GM18868 (cell line): Measurements from ENCODE around the gene CALN1.
"Not testable (repeated sequence)": the region's sequence is repeated elsewhere in the genome, so short reads cannot be mapped to it uniquely, and the experiment has no call there.

Experiments used
- ATAC-seq: cut with Tn5 transposase; IDR thresholded peaks from one replicate; pipeline ENCODE4 v1.9.1; 2021; ENCODE audit warnings: mild to moderate bottlenecking, moderate library complexity; ENCODE audit not compliant: unreplicated experiment

The CALN1 gene

DNA sequence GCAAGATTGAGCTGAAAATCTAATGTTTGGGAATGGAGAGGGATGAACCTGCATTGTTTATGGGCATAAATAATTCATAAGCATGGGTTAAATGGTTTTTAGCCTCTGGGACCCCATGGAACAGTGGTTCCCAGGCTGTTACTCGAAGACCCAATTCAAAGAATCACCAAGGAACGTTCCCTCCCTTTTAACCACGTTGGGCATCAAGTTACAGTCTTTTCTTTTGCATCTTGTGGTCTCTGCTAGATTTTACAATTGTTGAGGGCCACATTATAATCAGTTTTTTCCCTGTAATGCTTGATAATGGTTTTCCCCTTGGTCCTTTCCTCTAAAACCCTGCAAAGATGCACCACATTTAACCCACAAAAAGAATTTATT, 2.5 kb downstream of the CALN1 start:
- no peak for ATAC-seq

DNA sequence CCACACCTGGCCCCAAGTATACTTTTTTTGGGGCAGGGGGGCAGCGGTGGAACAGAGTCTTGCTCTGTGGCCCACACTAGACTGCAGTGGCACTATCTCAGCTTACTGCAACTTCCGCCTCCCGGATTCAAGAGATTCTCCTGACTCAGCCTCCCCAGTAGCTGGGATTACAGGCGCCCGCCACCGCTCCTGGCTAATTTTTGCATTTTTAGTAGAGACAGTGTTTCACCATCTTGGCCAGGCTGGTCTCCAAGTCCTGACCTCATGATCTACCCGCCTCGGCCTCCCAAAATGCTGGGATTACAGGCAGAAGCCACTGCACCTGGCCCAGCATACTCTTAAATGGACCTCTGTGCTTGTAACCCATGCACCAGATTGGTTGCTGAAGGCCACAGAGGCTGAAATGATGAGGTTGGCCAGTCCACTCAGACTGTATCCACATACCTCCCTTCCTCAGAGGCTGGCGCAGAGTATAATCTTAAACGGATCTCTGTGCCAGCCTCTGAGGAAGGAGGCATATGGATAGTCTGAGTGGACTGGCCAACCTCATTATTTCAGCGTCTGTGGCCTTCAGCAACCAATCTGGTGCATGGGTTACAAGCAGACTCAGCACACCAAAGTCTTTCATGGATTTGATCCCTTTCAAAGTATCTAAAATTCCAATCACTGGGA, 3.0 kb downstream of the CALN1 start:
- no peak for ATAC-seq

DNA sequence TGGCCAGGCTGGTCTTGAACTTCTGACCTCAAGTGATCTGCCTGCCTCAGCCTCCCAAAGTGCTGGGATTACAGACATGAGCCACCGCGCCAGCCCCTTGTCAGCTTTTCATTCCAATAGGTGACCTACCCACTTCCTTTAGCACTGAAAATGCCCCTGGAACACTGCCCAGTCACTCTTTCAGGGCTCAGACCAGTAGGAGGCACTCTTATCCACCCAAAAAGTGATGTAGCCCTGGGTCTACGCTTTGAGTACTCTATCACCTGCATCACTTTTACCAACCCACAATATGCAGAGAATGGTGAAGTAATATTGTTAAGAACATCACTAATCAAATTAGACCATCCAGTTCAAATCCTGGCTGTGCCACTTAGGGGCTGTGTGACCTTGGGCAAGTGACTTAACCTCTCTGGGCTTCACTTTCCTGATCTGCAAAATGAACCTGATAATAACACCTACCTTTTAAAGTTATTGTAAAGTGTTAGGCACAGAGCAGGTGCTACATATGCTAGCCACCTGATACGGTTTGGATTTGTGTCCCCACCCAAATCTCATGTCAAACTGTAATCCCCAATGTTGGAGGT, 5.2 kb downstream of the CALN1 start:
- no peak for ATAC-seq

DNA sequence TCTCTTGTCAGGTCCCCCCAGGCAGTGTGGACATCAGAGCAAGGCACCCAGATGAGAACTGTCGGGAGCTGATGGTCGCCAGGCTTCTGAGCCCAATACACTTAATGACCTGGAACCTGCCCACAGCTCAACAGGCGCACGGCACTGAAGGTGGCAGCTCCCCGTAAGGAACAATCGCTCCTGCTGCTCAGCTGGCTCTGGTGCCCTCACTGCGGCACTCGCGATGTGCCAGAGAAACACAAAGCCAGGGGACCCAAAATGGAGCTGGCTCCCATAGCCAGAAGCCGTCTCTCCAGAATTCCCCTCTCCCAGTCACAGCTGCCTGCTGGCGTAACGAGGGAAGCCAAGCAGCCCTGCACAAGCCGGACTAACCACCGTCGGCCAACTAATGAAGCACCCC, 6.3 kb downstream of the CALN1 start:
- ATAC-seq = no peak

DNA sequence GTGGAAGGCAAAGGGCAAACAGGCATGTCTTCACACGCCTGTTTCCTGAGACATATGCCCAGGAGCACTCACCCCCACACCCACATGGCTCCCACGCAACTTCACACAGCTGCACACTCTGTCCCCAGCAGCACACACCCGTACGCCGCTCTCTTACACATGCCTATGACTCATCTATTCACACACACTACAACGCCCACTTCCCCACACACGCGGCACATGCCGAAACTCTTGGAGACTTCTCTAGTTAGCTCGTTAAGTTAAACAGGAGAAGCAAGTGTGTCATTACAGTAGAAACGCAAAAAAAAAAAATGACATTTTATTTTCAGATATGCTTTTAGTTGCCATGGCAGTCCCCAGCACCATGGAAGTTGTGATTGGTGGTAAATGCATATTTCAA, 6.7 kb downstream of the CALN1 start:
- peak; percentile 65 for ATAC-seq

DNA sequence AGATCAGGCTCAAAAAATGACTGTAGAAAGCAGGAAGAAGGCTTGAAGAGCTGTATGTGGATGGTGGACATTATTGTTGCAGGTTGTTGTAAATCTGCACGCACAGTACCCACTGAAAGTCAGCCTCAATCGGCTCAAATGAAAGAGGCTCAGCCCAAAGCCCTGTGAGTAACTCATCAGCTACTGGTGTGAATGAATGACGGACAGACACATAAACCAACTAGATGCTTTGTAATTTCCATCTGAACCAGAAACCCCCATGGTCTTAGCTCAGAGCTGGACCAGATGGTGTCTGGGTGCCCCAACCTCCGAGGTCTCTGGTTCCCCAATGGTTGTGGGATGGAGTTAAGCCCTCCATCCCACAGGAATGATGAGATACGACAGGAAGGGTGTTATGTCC, 7.4 kb downstream of the CALN1 start:
- no peak for ATAC-seq

DNA sequence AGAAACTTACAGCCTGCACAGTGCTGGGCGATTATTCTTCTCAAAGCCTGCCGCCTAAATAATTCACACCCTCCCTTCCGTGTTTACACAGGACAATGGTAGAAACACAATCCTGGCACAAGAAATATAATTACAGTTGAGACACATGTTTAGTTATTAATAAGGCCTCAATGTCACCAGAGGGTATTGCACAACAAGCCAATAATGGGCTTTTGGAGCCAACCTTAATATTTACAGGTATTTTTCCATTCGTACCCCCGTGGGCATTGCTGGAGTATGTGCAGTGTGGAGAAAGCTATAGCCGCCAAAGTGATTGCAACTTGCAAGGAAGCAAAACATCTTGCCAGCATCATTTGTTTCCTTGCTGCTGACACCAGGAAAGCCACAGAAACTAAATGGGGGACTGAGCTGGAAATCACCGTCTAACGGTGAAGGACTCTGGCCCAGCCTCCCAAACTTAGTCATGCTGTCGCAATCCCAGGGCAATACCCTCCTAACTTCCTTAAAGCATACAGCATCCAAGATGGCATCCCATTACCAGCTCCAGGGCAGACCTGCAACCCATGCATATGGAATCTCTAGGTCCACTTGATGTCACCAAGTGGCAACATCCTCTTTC, 8.6 kb downstream of the CALN1 start:
- ATAC-seq = peak; percentile 52

DNA sequence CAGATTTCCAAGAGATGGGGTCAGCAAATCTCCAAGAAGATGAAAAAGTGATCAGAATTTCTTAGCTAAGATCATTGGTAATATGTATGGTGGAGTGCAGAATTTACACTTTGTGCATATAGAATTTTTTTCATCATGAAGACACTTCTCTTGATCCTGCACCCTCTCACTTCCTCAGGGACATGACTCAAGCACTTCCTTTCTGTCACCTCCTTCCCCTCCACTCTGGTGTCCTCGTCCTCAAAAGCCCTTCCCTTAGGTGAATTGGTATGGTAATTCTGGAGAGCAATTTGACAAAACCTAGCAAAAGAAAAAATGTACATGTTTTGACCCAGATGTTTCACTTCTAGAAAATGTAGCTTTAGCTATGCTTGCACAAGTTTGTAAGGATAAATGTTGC, 18.1 kb downstream of the CALN1 start:
- no peak for ATAC-seq

DNA sequence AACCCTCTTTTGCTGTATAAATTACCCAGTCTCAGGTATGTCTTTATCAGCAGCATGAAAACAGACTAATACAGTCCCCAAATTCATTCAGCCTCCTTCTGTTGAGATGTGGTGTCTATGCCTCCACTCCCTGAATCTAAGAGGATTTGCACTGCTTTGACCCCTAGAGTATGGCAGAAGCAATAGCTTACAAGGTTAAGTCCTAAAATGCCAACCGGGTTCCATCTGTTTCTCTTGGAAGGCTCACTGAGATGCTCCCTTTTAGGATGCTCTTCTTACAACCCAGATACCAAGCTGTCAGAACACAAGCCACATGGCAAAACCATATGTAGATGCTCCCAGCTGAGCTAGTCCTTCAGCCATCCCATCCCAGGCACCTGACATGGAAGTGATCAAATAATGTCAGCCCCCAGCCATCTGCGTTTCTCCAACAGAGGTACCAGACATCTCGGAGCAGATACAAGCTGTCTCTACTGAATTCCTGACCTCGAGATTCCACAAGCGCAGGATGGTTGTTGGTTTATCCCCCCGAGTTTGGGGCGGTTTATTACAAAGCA, 20.2 kb downstream of the CALN1 start:
- ATAC-seq = no peak

DNA sequence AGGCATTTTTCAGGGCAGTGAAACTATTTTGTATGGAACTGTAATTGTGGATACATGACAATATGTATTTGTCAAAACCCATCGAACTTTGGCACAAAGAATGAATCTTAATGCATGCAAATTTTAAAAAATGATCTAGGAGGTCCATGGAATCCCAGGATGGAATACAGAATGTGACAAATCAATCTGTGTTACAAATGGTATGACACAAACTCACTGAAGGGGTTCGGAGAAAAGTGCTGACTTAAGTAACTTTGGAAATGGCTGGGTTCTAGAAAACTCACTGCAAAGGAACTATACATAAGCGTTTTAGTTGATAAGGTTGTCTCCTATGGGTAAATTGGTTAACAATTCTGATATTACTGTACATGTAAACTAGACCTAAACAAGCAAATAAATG, 26.0 kb downstream of the CALN1 start:
- ATAC-seq = no peak

DNA sequence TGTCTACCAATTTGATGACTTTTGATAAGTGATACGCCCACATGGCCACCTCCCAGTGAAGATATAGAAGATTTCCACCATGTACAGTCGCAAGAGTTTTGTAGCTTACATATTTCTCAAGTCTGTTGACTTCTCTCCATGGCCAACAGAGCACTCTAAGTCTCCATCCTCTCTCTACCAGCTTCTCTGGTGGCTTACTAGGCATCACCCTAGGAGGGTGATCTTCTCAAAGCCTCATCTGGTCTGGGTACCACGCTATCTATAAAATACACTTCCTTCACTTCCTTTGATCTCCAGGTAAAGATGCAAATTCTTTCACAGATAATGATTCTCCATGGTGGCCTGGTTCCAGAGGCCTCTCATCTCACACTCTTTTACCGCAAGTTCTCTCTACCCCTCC, 49.9 kb downstream of the CALN1 start:
- ATAC-seq = no peak

DNA sequence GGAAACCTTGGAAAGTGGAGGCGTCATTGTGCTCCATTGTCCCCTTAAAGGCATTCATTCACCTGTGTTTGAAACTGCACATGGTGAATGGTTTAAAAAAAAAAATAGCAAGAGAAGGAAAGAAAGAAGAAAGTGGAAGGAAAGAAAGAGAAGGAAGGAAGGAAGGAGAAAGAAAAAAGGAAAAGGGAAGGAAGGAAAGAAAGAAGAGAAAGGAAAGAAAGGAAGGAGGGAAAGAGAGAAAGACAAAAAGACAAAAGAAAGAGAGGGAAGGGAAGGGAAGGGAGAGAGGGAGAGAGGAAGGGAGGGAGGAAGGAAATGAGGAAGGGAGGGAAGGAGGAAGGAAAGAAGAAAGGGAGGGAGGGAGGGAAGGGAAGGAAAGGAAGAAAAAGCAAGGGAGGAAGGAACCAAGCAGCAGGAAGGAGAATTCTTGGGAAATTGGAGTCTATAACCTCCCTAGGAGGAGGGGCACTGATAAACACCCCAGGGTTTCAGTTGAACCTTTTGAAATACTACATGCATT, 66.9 kb downstream of the CALN1 start:
- no peak for ATAC-seq

DNA sequence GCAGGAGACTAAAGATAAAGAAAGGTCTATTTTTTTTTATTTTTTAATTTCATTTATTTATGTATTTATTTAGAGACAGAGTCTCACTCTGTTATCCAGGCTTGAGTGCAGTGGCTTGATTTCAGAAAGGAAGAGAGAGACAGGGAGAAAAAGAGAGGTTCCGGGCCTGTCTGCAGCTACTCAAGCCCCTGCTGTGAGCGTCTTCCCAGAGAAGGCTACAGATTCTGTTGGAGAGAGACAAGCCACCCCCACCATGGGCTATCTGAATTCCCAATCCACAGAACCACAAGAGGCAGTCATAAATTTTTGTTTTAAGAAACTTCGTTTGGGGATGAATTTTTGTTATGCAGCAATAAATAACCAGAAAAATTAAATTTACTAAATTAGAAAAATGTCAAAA, 68.1 kb downstream of the CALN1 start:
- ATAC-seq = no peak

DNA sequence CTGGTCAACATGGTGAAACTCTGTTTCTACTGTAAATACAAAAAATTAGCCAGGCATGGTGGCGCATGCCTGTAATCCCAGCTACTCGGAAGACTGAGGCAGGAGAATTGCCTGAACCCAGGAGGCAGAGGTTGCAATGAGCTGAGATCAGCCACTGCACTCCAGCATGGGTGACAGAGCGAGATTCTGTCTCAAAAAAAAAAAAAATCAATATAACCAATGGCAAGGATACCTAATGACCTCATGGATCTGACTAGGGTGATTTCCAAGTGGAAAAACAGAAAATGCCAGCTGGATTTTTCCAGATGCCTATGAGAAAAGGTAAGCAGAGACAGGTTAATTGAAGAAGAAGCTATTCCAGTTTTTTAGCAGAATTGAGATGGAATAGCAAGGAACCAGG, 68.8 kb downstream of the CALN1 start:
- not testable (repeated sequence) for ATAC-seq

DNA sequence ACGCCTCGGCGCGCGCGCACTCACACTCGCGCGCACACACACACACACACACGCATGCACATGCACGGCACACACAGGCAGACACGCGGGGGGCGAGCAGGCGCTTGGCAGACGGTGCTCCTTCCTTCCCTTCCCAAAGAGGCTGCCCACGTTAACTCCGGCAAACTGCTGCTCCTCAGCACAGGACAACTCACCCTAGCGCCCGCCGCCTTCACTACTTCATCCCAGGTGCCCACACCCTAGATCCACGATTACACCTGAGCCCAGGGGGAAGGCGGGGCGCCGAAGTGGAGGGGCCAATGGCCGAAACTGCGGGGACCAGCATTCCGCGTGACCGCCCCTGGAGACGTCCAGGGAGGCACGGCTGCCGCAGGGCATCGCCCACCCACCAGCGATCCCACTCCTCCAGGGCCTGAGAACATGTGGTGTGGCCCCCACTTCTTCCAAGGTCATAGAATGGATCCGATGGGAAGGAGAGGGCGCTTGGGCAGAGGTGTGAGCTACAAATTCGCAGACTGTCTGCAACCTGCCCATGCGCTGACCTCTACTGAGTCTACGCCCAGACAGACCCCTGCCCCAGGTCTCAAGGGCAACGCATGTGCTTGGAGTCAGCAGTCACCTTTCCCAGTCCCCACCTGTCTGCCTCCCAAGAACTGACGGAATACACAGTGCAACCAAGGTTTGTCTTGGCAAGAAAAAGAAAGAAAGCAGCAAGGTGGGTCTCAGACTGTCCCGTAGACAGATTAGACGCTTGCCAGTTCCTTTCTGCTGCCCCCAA, 74.6 kb downstream of the CALN1 start:
- ATAC-seq = no peak

DNA sequence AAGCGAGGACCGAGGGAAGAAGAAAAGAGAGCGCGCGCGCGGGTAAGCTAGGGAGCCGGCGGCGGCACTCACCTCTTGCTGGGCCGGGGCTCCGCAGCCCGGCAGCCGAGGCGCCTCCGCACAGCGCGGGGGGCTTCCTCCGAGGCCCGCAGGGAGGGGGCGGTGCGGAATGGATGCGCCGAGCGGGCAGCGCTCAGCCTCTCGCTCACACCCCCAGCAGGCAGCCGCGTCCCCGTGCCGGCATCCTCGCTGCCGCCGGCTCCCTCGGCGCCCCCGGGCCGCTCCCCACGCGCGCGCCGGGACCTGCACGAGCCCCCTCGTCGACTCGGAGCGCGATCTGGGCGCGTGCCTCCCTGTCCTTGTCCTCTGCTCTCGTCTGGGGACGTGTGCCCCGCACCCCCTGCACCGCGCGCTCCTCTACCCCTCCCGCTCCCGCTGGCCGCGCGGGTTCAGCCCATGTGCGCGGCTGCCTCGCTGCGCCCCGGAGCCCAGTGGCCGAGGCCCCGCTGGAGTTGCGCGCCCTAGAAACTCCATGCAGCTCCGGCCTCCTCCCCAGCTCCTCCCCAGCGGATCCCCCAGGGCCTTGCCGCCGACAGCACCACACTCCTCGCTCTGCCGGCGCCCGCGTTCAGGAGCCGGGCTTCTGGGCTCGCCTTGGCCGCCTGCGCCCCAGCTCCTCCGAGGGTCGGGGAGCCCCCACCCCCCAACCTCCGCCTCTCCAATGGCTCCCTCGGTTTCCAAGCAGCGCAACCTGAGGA, 75.3 kb downstream of the CALN1 start:
- ATAC-seq = no peak

DNA sequence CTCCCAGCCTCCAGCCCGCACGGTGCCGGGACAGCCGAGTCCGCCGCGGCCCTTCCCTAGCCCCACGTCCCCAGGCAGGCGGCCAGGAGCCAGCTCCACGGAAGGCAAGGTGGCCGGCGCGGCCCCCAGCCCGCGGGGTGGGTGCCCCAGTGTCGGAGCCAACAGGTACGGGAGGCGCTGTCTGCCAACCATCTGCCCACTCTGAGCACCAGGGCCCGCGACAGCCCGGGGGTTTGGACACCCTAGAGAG, 75.8 kb downstream of the CALN1 start:
- ATAC-seq = no peak

DNA sequence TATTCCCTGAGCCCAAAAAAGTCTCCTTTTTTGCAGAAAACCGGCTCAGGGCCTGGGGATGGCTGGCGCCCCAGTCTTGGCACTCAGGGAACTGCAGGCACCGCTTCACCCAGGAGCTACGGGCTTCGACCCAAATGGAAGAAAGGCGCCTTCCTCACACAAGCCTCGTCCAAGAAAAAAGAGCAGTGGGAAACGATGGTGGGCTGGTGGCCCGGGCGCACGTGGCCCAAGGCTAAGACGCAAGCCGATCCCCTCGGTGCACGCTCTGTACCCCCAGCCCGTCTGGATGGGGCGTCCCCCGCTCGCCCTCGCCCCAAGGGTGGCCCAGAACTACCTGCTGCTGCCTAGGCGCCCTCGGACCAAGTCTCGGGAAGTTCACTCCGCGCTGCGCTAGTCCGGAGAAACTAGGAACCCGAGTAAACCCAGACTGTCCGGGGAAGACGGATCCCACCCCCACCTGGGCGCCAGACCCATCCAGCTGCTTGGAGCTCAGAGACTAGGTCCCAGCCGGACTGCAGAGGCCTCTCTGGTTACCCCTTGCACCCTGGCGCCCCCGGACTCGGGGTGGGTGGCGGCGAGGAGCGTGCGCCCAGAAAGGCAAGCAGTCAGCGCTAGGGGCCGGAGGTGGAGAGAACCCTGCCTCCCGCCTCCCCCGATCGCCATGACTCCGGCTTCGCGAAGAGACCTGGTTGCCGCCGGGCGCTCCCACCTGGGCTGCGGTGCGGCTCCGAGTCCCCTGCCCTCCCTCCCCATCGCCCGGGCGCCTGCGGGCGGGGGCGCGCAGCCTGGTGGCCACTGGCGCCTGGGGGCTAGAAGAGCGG, 76.4 kb downstream of the CALN1 start:
- no peak for ATAC-seq

DNA sequence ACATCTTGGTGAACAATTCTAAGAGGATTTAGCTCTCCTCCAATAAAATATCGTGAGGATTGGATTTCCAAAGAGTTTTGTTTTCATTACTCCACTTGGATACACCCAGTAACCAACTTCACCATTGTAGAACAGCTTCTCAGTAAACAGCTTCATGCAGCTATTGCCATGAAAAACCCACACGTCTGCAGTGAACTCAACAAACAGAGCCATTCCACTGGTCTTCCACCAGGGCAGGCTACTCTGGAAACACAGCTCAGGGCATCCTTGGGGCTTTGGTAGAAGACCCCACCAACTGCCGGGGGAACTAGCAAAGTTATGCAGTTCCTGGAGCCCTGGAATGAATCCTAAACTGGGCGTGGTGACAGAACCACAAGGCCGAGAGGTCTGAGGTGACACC, 77.4 kb downstream of the CALN1 start:
- no peak for ATAC-seq

DNA sequence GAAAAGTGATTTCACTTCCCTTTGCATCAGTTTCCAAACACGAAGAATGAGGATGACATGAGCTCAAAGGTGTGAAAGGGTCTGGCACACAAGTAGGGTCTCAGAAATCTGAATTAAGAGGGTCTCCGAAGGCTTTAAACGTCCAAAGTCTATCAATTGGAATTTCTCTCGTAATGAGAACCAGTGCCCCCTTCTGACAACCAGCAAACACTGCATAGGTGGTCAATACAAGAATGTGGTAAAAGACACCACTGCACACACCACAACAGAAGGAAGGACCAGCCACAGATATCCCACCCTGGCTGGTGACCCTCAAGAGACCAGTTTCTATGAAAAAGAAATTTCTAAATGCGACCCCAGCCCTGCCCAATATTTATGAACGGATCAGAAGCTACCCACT, 78.1 kb downstream of the CALN1 start:
- ATAC-seq = no peak
